ENCODE results near the gene NEDD4. TPM values are rescaled to one million over a fixed set of nuclear protein-coding genes. Genes with fewer than 3 reads are reported as not detected.

NEDD4 gene
- total and polyA plus RNA-seq, 11 donors: 1.8 to 14.8 (median 8.9) TPM

GRCh38 chr15:55981582-55982249, 11.7 kb downstream of the NEDD4 start:
- H3K36me3 ChIP-seq: no peaks in the 10 kb centered on the region
- intact Hi-C loops (cut with DNase I): no loop called here
- no peaks in the 10 kb centered on the region for H3K27me3 ChIP-seq
- TF ChIP-seq CTCF (IDR thresholded peaks at IDR 0.05) (no peak), POLR2A (IDR thresholded peaks at IDR 0.05) (no peak)
- ATAC-seq (no peak), DNase-seq (no peak)
- H3K9me3 ChIP-seq: no peaks in the 10 kb centered on the region
- 78 to 82% (median 78%) methylated on average over 2 of the region's 2 CpGs for WGBS, 4 donors
- H3K27ac ChIP-seq: no peak overlapping the region
- H3K4me1 ChIP-seq: no peaks in the 10 kb centered on the region
- no peak overlapping the region for H3K4me3 ChIP-seq

GRCh38 chr15:55980511-55980910, 12.9 kb downstream of the NEDD4 start:
- intact Hi-C loops (cut with DNase I): no loop called here
- no peak for TF ChIP-seq POLR2A (IDR thresholded peaks at IDR 0.05)
- TF ChIP-seq CTCF (IDR thresholded peaks at IDR 0.05): no peak
- no peak overlapping the region for H3K27ac ChIP-seq
- no peaks in the 10 kb centered on the region for H3K4me1 ChIP-seq
- WGBS, 4 donors: 82 to 90% (median 90%) methylated on average over 4 of the region's 4 CpGs
- no peak overlapping the region for H3K4me3 ChIP-seq
- DNase-seq: no peak
- H3K27me3 ChIP-seq: no peaks in the 10 kb centered on the region
- peaks cover 0 to 6% (median 0%) of the 10 kb centered on the region in 12 donors for H3K9me3 ChIP-seq
- no peaks in the 10 kb centered on the region for H3K36me3 ChIP-seq
- ATAC-seq: no peak

- Histone ChIP-seq H3K27ac (no peak overlapping the region), H3K4me3 (no peak overlapping the region), H3K27me3 (no peaks in the 10 kb centered on the region), H3K4me1 (no peaks in the 10 kb centered on the region), H3K36me3 (no peaks in the 10 kb centered on the region), H3K9me3 (peaks cover 0 to 20% (median 0%) of the 10 kb centered on the region in 12 donors)
- ATAC-seq (no peak), DNase-seq (no peak)
- no peak for TF ChIP-seq POLR2A (IDR thresholded peaks at IDR 0.05)
- TF ChIP-seq CTCF (IDR thresholded peaks at IDR 0.05): no peak
- intact Hi-C loops (cut with DNase I): no loop called here
- WGBS, 4 donors: 92 to 94% (median 93%) methylated on average over 1 of the region's 1 CpG
Measured at GRCh38 chr15:55977231-55977630, 16.2 kb downstream of the NEDD4 start.

GRCh38 chr15:55970286-55970685, 23.1 kb downstream of the NEDD4 start:
- H3K27ac ChIP-seq: no peak overlapping the region
- no peak overlapping the region for H3K4me3 ChIP-seq
- H3K36me3 ChIP-seq: peaks cover 0 to 7% (median 0%) of the 10 kb centered on the region in 9 donors
- intact Hi-C loops (cut with DNase I): no loop called here
- peaks cover 0 to 14% (median 0%) of the 10 kb centered on the region in 12 donors for H3K9me3 ChIP-seq
- WGBS, 4 donors: 89 to 100% (median 92%) methylated on average over 1 of the region's 1 CpG
- no peaks in the 10 kb centered on the region for H3K4me1 ChIP-seq
- DNase-seq (no peak), ATAC-seq (no peak)
- H3K27me3 ChIP-seq: no peaks in the 10 kb centered on the region
- no peak for TF ChIP-seq POLR2A (IDR thresholded peaks at IDR 0.05)
- no peak for TF ChIP-seq CTCF (IDR thresholded peaks at IDR 0.05)
